HepG2 (cell line): ENCODE results near the gene ACSM6. TPM values are rescaled to one million over a fixed set of nuclear protein-coding genes. Genes with fewer than 3 reads are reported as not detected.

Source experiments
- BCL6 ChIP-seq: IDR thresholded peaks from 2 replicates; pipeline ENCODE4 v1.6.1; 2016; ENCODE audit warnings: missing genetic modification reagents, missing compliant biosample characterization
- CREM ChIP-seq, 2 experiments: sonication (generic) in 1 of 2; formaldehyde crosslinking in 1 of 2; IDR thresholded peaks; 2 replicates each; pipeline versions ENCODE4 v1.4.0 to v1.6.1; 2016 to 2020; ENCODE audit warnings: antibody characterized with exemption in 1 of 2, mild to moderate bottlenecking in 1 of 2, missing genetic modification reagents in 1 of 2
- ELF3 ChIP-seq: IDR thresholded peaks from 2 replicates; pipeline ENCODE4 v1.6.1; 2016; ENCODE audit warnings: missing genetic modification reagents, missing compliant biosample characterization
- FOXJ3 ChIP-seq: sonication (generic); formaldehyde crosslinking; IDR thresholded peaks from 2 replicates; pipeline ENCODE4 v1.4.0; 2020; ENCODE audit warnings: missing genetic modification reagents, mild to moderate bottlenecking, borderline replicate concordance
- GFI1 ChIP-seq: sonication (generic); formaldehyde crosslinking; IDR thresholded peaks from 2 replicates; pipeline ENCODE4 v1.5.0; 2020; ENCODE audit warnings: missing genetic modification reagents, mild to moderate bottlenecking, borderline replicate concordance
- IRF9 ChIP-seq: sonication (generic); formaldehyde crosslinking; IDR thresholded peaks from 2 replicates; pipeline ENCODE4 v1.8.0; 2022; ENCODE audit warnings: missing genetic modification reagents, mild to moderate bottlenecking, borderline replicate concordance
- KLF16 ChIP-seq, 2 experiments: sonication (generic) in 1 of 2; formaldehyde crosslinking in 1 of 2; IDR thresholded peaks; 2 replicates each; pipeline versions ENCODE4 v1.6.1 to v1.8.0; 2016 to 2023; ENCODE audit warnings: missing genetic modification reagents in 2 of 2, missing compliant biosample characterization in 1 of 2
- MBNL3 ChIP-seq: fragments of 250-450 bp; sonication (Bioruptor Pico); conservative IDR thresholded peaks from 2 replicates; pipeline ENCODE4 v1.8.0; 2022; ENCODE audit warnings: mild to moderate bottlenecking, inconsistent platforms
- MED1 ChIP-seq: sonication (generic); formaldehyde crosslinking; IDR thresholded peaks from 2 replicates; pipeline ENCODE4 v1.4.0; 2020; ENCODE audit warnings: missing genetic modification reagents
- MYC ChIP-seq: sonication (generic); formaldehyde crosslinking; IDR thresholded peaks from 2 replicates; pipeline ENCODE4 v1.9.0; 2021; ENCODE audit warnings: missing genetic modification reagents, borderline replicate concordance
- NFE2L1 ChIP-seq: sonication (generic); formaldehyde crosslinking; IDR thresholded peaks from 2 replicates; pipeline ENCODE4 v1.4.0; 2020; ENCODE audit warnings: missing genetic modification reagents, mild to moderate bottlenecking, borderline replicate concordance
- PAXIP1 ChIP-seq: sonication (generic); formaldehyde crosslinking; conservative IDR thresholded peaks from 2 replicates; pipeline ENCODE4 v1.4.0; 2020; ENCODE audit warnings: mild to moderate bottlenecking, missing genetic modification reagents, moderate library complexity
- SOX5 ChIP-seq: IDR thresholded peaks from 2 replicates; pipeline ENCODE4 v1.6.1; 2016; ENCODE audit warnings: borderline replicate concordance
- TARDBP ChIP-seq: sonication (generic); formaldehyde crosslinking; IDR thresholded peaks from 2 replicates; pipeline ENCODE4 v1.8.0; 2022; ENCODE audit warnings: mild to moderate bottlenecking, missing genetic modification reagents
- TCF7L2 ChIP-seq: IDR thresholded peaks from 2 replicates; pipeline ENCODE4 v1.6.1; 2011; ENCODE audit warnings: mild to moderate bottlenecking, low read depth, low read length, moderate library complexity
- THAP8 ChIP-seq: sonication (generic); formaldehyde crosslinking; IDR thresholded peaks from 2 replicates; pipeline ENCODE4 v1.5.1; 2020; ENCODE audit warnings: missing genetic modification reagents, mild to moderate bottlenecking, borderline replicate concordance
- ZNF207 ChIP-seq: fragments of 450-650 bp; IDR thresholded peaks from 2 replicates; pipeline ENCODE4 v1.6.1; 2016; ENCODE audit warnings: antibody characterized with exemption, borderline replicate concordance
- ZNF414 ChIP-seq: sonication (generic); formaldehyde crosslinking; IDR thresholded peaks from 2 replicates; pipeline ENCODE4 v1.5.0; 2020; ENCODE audit warnings: missing genetic modification reagents
- polyA plus RNA-seq, 8 experiments: library from polyadenylated mRNA; depleted of rRNA in 3 of 8; stranded (reverse) in 7 of 8; unstranded in 1 of 8; fragments of >200 nt; fragmentation: Illumina TruSeq in 4 of 8; extraction: Trizol in 4 of 8; gene quantifications; 2 replicates each; pipeline versions ENCODE4 v1.2.1 to v1.2.3, GENCODE V29; 2011 to 2016; ENCODE audit warnings: low read depth in 4 of 8, missing spikeins in 1 of 8, mixed read lengths in 1 of 8; ENCODE audit not compliant: insufficient read depth in 1 of 8
- total RNA-seq, 5 experiments: library from RNA; depleted of rRNA; stranded (reverse); fragments of >200 nt; fragmentation: Illumina TruSeq; extraction: Trizol; gene quantifications; 2 replicates each; pipeline ENCODE4 v1.2.3, GENCODE V29; 2016; ENCODE audit warnings: low read depth in 1 of 5
- TF ChIP-seq, protein P1 (sequence below): sonication (generic); formaldehyde crosslinking; IDR thresholded peaks from 2 replicates; pipeline ENCODE4 v1.5.1; 2020; ENCODE audit warnings: missing genetic modification reagents, mild to moderate bottlenecking, borderline replicate concordance

ACSM6 gene
- total and polyA plus RNA-seq, 2 of the 13 experiments (the other 11 are each of a cell fraction or from before 2014, with no cell fraction given) = not detected

DNA sequence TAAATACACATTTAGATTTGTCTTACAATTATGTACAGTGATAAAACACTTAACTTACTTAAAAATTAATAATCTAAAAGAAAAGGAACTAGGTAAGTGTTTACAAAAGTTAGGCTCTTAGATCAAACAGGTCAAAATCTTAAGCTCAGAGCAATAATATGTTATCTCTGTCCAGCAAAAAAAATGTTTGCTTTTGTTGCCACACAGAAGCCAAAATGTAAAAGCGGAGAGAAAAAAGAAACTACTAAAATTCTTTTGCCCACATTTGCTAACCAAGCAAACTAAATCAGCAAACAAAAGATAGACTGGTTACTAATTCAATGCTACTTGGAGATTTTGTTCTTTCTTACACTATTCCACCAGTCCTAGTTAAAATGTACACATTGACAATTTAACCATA, 15.2 kb upstream of the ACSM6 start (continued):
- TF ChIP-seq IRF9 = no peak
- peak; percentile 36; the same call in 1 of the 2 replicates for TF ChIP-seq GFI1 (CRISPR knock-in tag)
- peak; percentile 83 for TF ChIP-seq PAXIP1
- no peak for TF ChIP-seq TARDBP (CRISPR knock-in tag)
- no peak for TF ChIP-seq MBNL3 (CRISPR knock-in tag)
- TF ChIP-seq, protein P1, sequence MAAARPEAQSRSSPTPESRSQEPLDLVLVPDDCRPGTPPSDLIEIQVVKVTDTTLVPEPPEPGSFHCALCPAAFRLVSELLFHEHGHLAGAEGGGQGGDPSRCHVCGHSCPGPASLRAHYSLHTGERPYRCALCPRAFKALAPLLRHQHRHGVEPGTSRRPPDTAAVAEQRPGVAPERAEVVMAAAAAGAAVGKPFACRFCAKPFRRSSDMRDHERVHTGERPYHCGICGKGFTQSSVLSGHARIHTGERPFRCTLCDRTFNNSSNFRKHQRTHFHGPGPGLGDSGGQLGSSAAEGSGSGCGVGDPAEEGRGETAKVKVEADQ (CRISPR knock-in tag) = no peak
- peak; percentile 42; the same call in 1 of the 2 replicates for TF ChIP-seq MED1
- TF ChIP-seq THAP8 = no peak
- no peak for TF ChIP-seq ELF3
- peak; percentile 77; the same call in 1 of the 2 replicates for TF ChIP-seq TCF7L2
- TF ChIP-seq NFE2L1 (CRISPR knock-in tag) = no peak
- 0 out of 4 replicates have a peak, but pooled peaks of 1 of the 2 experiments have one; percentile 46 for TF ChIP-seq KLF16 (CRISPR knock-in tag; IDR thresholded peaks at IDR 0.05)
- peak; percentile 86 for TF ChIP-seq CREM (IDR thresholded peaks at IDR 0.05)
- no peak for TF ChIP-seq CREM (CRISPR knock-in tag; IDR thresholded peaks at IDR 0.05)
- TF ChIP-seq ZNF414 (CRISPR knock-in tag) = no peak
- TF ChIP-seq SOX5 (CRISPR knock-in tag) = peak; percentile 46; the same call in 1 of the 2 replicates
- peak; percentile 83; the same call in 1 of the 2 replicates for TF ChIP-seq FOXJ3
- TF ChIP-seq ZNF207 = no peak
- TF ChIP-seq MYC (CRISPR knock-in tag) = no peak
- TF ChIP-seq BCL6 (CRISPR knock-in tag) = 0 out of 2 replicates have a peak, but pooled peaks have one; percentile 34
- TF ChIP-seq, all 625 proteins: peak for 45
